CD14-positive monocyte (primary cell): Measurements from ENCODE around the gene CYB5A. TPM values are rescaled to one million over a fixed set of nuclear protein-coding genes. Genes with fewer than 3 reads are reported as not detected.

Experiments
- DNase-seq, 3 donors: peaks; one replicate each; pipeline ENCODE4 v3.0.0-alpha.2; 2011 to 2022
- H2AFZ ChIP-seq: 2 replicates; pipeline ENCODE4 v1.6.0; 2012; ENCODE audit warnings: mild to moderate bottlenecking, low read depth, low read length, inconsistent platforms; ENCODE audit not compliant: insufficient read depth, poor library complexity, severe bottlenecking
- H3K27ac ChIP-seq, 2 donors: 1 replicate in 1 of 2; 2 replicates in 1 of 2; pipeline ENCODE4 v1.5.1; 2012 to 2013; ENCODE audit warnings: low read length in 2 of 2, control low read depth in 1 of 2, inconsistent platforms in 1 of 2, low read depth in 1 of 2, mild to moderate bottlenecking in 1 of 2
- H3K27me3 ChIP-seq, 2 donors: one replicate each; pipeline versions ENCODE4 v1.6.0 to v1.6.1; 2011 to 2013; ENCODE audit warnings: low read length in 2 of 2; ENCODE audit not compliant: control insufficient read depth in 2 of 2, insufficient read depth in 2 of 2
- H3K36me3 ChIP-seq, 2 donors: replicated peaks in 1 of 2; 1 replicate in 1 of 2; 2 replicates in 1 of 2; pipeline versions ENCODE4 v1.5.1 to v1.6.1; 2012 to 2013; ENCODE audit warnings: low read length in 2 of 2, control low read depth in 1 of 2, inconsistent platforms in 1 of 2, mild to moderate bottlenecking in 1 of 2; ENCODE audit not compliant: insufficient read depth in 2 of 2, control insufficient read depth in 1 of 2
- H3K4me1 ChIP-seq, 2 donors: 1 replicate in 1 of 2; 2 replicates in 1 of 2; pipeline versions ENCODE4 v1.5.1 to v1.6.1; 2012 to 2013; ENCODE audit warnings: low read length in 2 of 2, control low read depth in 1 of 2, inconsistent platforms in 1 of 2, mild to moderate bottlenecking in 1 of 2, moderate library complexity in 1 of 2; ENCODE audit not compliant: insufficient read depth in 2 of 2, control insufficient read depth in 1 of 2
- H3K4me2 ChIP-seq: replicated peaks from 2 replicates; pipeline ENCODE3; 2012; ENCODE audit warnings: low read length, moderate library complexity, mild to moderate bottlenecking; ENCODE audit not compliant: poor library complexity, severe bottlenecking; ENCODE audit errors: extremely low read depth
- H3K4me3 ChIP-seq, 3 experiments: fragments of 200-600 bp in 1 of 3; sonication (generic) in 1 of 3; replicated peaks in 1 of 3; 1 replicate in 2 of 3; 2 replicates in 1 of 3; pipeline ENCODE4 v1.5.1; 2011 to 2013; ENCODE audit warnings: low read length in 3 of 3, mild to moderate bottlenecking in 3 of 3, control low read depth in 2 of 3, low read depth in 2 of 3, inconsistent platforms in 1 of 3, moderate library complexity in 1 of 3
- H3K79me2 ChIP-seq: 2 replicates; pipeline ENCODE4 v1.6.0; 2012; ENCODE audit warnings: mild to moderate bottlenecking, control low read depth, inconsistent platforms, low read length, moderate library complexity; ENCODE audit not compliant: insufficient read depth
- H3K9ac ChIP-seq: 2 replicates; pipeline ENCODE4 v1.6.0; 2017; ENCODE audit warnings: low read length, mild to moderate bottlenecking; ENCODE audit not compliant: insufficient read depth, poor library complexity, severe bottlenecking
- H3K9me3 ChIP-seq, 2 donors: replicated peaks in 1 of 2; 1 replicate in 1 of 2; 2 replicates in 1 of 2; pipeline versions ENCODE4 v1.5.1 to v1.6.1; 2012 to 2013; ENCODE audit warnings: low read length in 2 of 2, control low read depth in 1 of 2; ENCODE audit not compliant: control insufficient read depth in 1 of 2, insufficient read depth in 1 of 2
- H4K20me1 ChIP-seq: 2 replicates; pipeline ENCODE4 v1.6.0; 2012; ENCODE audit warnings: mild to moderate bottlenecking, low read length, control low read depth, moderate library complexity; ENCODE audit not compliant: insufficient read depth
- H3K27ac Mint-ChIP-seq, 7 donors: one replicate each; pipeline ENCODE4 v1.8.0; 2020; ENCODE audit warnings: mild to moderate bottlenecking in 7 of 7, mixed read lengths in 7 of 7, moderate library complexity in 6 of 7, inconsistent platforms in 2 of 7
- H3K27me3 Mint-ChIP-seq, 3 donors: one replicate each; pipeline ENCODE4 v1.8.0; 2021 to 2022; ENCODE audit warnings: low read depth in 3 of 3, mild to moderate bottlenecking in 3 of 3, mixed read lengths in 3 of 3, moderate library complexity in 3 of 3, inconsistent platforms in 1 of 3
- H3K36me3 Mint-ChIP-seq, 2 donors: one replicate each; pipeline ENCODE4 v1.8.0; 2020; ENCODE audit warnings: mixed read lengths in 2 of 2, inconsistent platforms in 1 of 2, mild to moderate bottlenecking in 1 of 2
- H3K4me1 Mint-ChIP-seq: one replicate; pipeline ENCODE4 v1.8.0; 2020; ENCODE audit warnings: mild to moderate bottlenecking, mixed read lengths
- H3K4me3 Mint-ChIP-seq, 2 donors: one replicate each; pipeline ENCODE4 v1.8.0; 2020; ENCODE audit warnings: mild to moderate bottlenecking in 2 of 2, mixed read lengths in 2 of 2, moderate library complexity in 1 of 2
- H3K9me3 Mint-ChIP-seq, 7 donors: one replicate each; pipeline ENCODE4 v1.8.0; 2020 to 2022; ENCODE audit warnings: mixed read lengths in 7 of 7, mild to moderate bottlenecking in 6 of 7, moderate library complexity in 6 of 7, inconsistent platforms in 2 of 7
- CTCF ChIP-seq: fragments of 200-600 bp; IDR thresholded peaks from one replicate; pipeline ENCODE4 v1.8.0; 2022; ENCODE audit warnings: antibody characterized with exemption, mild to moderate bottlenecking
- WGBS: methylation state at CpG from one replicate; pipeline ENCODE4 v1.1.5; 2013; ENCODE audit warnings: missing lambda C conversion rate; ENCODE audit not compliant: insufficient coverage; 5-methylcytosine and 5-hydroxymethylcytosine counted together
- intact Hi-C, 2 donors: fragments of 100-400 bp; cut with micrococcal nuclease; formaldehyde crosslinking; loops; one replicate each; pipeline versions ENCODE4 v1.15.0 to v1.15.1; 2023
- polyA plus RNA-seq, 3 donors: library from polyadenylated mRNA; depleted of rRNA in 1 of 3; unstranded in 2 of 3; stranded (reverse) in 1 of 3; fragments of 300-500 nt in 2 of 3; fragments of >200 nt in 1 of 3; fragmentation: Illumina TruSeq in 2 of 3; gene quantifications; 1 replicate in 2 of 3; 2 replicates in 1 of 3; pipeline ENCODE4 v1.2.3, GENCODE V29; 2012 to 2021

The CYB5A gene
- polyA plus RNA-seq, 3 donors: 19.0 to 27.6 (median 22.4) TPM

DNA sequence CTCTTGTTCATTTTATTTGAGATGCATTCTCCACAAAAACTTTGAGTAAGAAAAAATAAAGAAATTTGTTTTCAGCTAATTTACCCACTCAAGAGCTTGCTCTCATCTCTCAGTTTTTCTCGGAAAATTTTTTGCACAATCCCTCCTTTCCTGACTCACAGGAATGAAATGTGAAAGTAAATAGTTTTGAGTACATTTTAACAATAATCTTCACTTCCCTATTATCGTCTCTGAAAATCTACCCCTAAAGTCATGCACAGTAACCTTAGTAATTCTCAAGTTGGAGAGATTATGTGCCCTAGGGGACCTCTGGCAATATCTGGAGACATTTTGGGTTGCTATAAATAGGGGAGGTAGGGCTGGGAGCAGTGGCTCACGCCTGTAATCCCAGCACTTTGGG lies 2.6 kb downstream of the CYB5A start:
- Mint-ChIP-seq H3K9me3 (peaks cover 0 to 2% (median 0%) of the 10 kb centered on the region in 7 donors), H3K4me1 (peaks cover 33% of the 10 kb centered on the region), H3K4me3 (peak overlapping the region; percentile 16 to 32), H3K27ac (peak overlapping the region in 3 of 7 donors; percentile 13 to 69 (median 27)), H3K36me3 (no peaks in the 10 kb centered on the region), H3K27me3 (peaks cover 0 to 4% (median 3%) of the 10 kb centered on the region in 3 donors)
- WGBS: 67% methylated on average over 1 of the region's 3 CpGs
- Histone ChIP-seq H3K27ac (no peak overlapping the region), H3K9ac (no peak overlapping the region), H3K9me3 (no peaks in the 10 kb centered on the region), H3K27me3 (no peaks in the 10 kb centered on the region), H3K4me1 (peaks cover 14 to 29% of the 10 kb centered on the region in 2 donors), H3K4me2 (peak overlapping the region; percentile 22), H3K36me3 (no peaks in the 10 kb centered on the region), H3K4me3 (no peak overlapping the region), H3K79me2 (no peaks in the 10 kb centered on the region), H2AFZ (no peak overlapping the region), H4K20me1 (no peaks in the 10 kb centered on the region)
- peak in 1 of 3 donors; percentile 25 for DNase-seq
- TF ChIP-seq CTCF: no peak
- intact Hi-C loops: no loop called here

GRCh38 chr18:74288730-74289129 lies 3.0 kb downstream of the CYB5A start:
- Histone ChIP-seq H3K79me2 (no peaks in the 10 kb centered on the region), H3K36me3 (no peaks in the 10 kb centered on the region), H3K4me2 (peak overlapping the region; percentile 22), H3K4me3 (no peak overlapping the region), H3K27me3 (no peaks in the 10 kb centered on the region), H3K4me1 (peaks cover 14 to 29% of the 10 kb centered on the region in 2 donors), H2AFZ (no peak overlapping the region), H3K27ac (no peak overlapping the region), H3K9ac (no peak overlapping the region), H4K20me1 (no peaks in the 10 kb centered on the region), H3K9me3 (no peaks in the 10 kb centered on the region)
- peak overlapping the region in 2 of 7 donors; percentile 8 to 60 for H3K27ac Mint-ChIP-seq
- H3K4me1 Mint-ChIP-seq: peaks cover 33% of the 10 kb centered on the region
- peaks cover 0 to 4% (median 3%) of the 10 kb centered on the region in 3 donors for H3K27me3 Mint-ChIP-seq
- peak overlapping the region in 1 of 2 donors; percentile 31 for H3K4me3 Mint-ChIP-seq
- WGBS: 97% methylated on average over 7 of the region's 9 CpGs
- peaks cover 0 to 2% (median 0%) of the 10 kb centered on the region in 7 donors for H3K9me3 Mint-ChIP-seq
- intact Hi-C loops: no loop called here
- TF ChIP-seq CTCF: no peak
- no peak for DNase-seq
- no peaks in the 10 kb centered on the region for H3K36me3 Mint-ChIP-seq
